Stomach smooth muscle (tissue), 2 donors: Measurements from ENCODE around the gene IPPK.
"Not testable (repeated sequence)": the region's sequence is repeated elsewhere in the genome, so short reads cannot be mapped to it uniquely, and the experiment has no call there.

Experiments used
- H3K27ac ChIP-seq: one replicate; pipeline ENCODE4 v1.7.0; 2013; ENCODE audit warnings: mild to moderate bottlenecking, low read length, inconsistent platforms
- H3K27me3 ChIP-seq, 2 donors: one replicate each; pipeline ENCODE4 v1.7.0; 2013; ENCODE audit warnings: low read length in 2 of 2; ENCODE audit not compliant: insufficient read depth in 2 of 2, control insufficient read depth in 1 of 2
- H3K36me3 ChIP-seq, 2 donors: one replicate each; pipeline ENCODE4 v1.7.0; 2013; ENCODE audit warnings: low read length in 2 of 2; ENCODE audit not compliant: control insufficient read depth in 2 of 2, insufficient read depth in 2 of 2
- H3K4me1 ChIP-seq: one replicate; pipeline ENCODE4 v1.7.0; 2013; ENCODE audit warnings: low read length; ENCODE audit not compliant: control insufficient read depth, insufficient read depth
- H3K4me3 ChIP-seq, 2 donors: one replicate each; pipeline ENCODE4 v1.7.0; 2013; ENCODE audit warnings: low read length in 2 of 2
- H3K9ac ChIP-seq, 2 donors: one replicate each; pipeline ENCODE4 v1.7.0; 2013; ENCODE audit warnings: low read length in 2 of 2, mild to moderate bottlenecking in 1 of 2
- H3K9me3 ChIP-seq, 2 donors: one replicate each; pipeline ENCODE4 v1.7.0; 2013; ENCODE audit warnings: low read length in 2 of 2; ENCODE audit not compliant: control insufficient read depth in 2 of 2
- donor health status: healthy.
- donor health status: Pancreatic carcinoma.

Gene IPPK

DNA sequence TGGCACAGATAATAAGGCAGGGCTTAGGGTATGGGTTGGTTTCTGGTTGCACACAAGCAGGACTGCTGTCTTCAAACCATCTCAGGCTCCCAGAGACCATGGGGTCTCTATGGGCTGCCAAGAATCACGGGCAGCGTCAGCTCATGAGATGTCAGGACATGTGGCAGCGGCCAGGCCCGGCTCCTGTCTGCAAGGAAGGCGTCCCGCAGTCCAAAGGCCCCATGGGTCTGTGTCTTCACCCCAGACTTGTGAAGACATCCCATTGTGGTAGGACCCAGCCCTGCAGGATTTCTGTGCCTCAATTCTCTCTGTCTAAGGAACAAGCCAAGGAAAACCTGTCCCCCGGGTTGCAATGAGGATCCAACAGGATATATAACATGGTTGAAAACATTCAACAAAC lies 32.6 kb downstream of the IPPK start:
- no peaks in the 10 kb centered on the region for H3K9me3 ChIP-seq
- peaks cover 12 to 56% of the 10 kb centered on the region in 2 donors for H3K36me3 ChIP-seq
- no peak overlapping the region for H3K9ac ChIP-seq
- H3K4me1 ChIP-seq = peaks cover 16% of the 10 kb centered on the region
- H3K27ac ChIP-seq = no peak overlapping the region
- H3K4me3 ChIP-seq = no peak overlapping the region
- no peaks in the 10 kb centered on the region for H3K27me3 ChIP-seq

DNA sequence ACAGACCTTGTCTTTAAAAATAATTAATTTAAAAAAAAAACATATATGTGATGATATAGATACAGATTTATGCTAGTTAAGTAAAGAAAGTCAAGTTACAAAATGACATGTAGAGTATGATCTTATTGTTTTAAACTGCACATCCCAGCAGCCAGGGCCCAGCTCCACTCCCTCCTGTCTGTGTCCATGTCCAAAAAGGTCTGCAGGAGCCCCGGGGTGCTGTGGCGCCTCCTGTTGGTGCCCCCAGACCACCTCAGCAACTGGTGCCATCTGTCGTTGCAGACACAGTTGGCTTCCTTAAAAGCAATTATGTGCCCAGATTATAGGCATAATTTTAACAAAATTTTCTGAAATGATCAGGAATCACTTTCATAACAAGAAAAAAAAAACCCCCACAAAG lies 33.3 kb downstream of the IPPK start:
- Histone ChIP-seq H3K27me3 (no peaks in the 10 kb centered on the region), H3K27ac (no peak overlapping the region), H3K4me1 (peaks cover 22% of the 10 kb centered on the region), H3K9me3 (no peaks in the 10 kb centered on the region), H3K36me3 (peaks cover 10 to 51% of the 10 kb centered on the region in 2 donors), H3K4me3 (no peak overlapping the region), H3K9ac (no peak overlapping the region)

DNA sequence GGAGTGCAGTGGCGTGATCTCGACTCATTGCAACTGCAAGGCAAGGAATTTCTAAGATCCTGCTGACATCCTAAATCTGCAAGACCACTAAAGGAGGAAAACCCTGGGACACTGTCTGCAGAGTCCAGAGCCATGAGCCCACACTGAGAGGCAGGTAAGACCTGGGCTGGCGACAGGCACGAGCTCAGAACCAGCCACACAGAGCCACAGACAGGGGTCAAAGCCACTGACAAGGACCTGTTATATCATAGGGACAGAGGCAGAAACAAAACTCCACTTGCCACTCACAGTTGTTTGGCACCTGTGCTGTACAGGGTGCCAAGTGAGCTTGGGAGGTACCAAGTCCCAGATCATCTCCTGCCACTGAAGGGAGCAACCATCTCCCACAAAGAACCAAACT lies 34.2 kb downstream of the IPPK start:
- H3K27ac ChIP-seq = no peak overlapping the region
- peaks cover 22% of the 10 kb centered on the region for H3K4me1 ChIP-seq
- H3K36me3 ChIP-seq = peaks cover 10 to 45% of the 10 kb centered on the region in 2 donors
- no peaks in the 10 kb centered on the region for H3K27me3 ChIP-seq
- H3K4me3 ChIP-seq = no peak overlapping the region
- H3K9me3 ChIP-seq = no peaks in the 10 kb centered on the region
- no peak overlapping the region for H3K9ac ChIP-seq

DNA sequence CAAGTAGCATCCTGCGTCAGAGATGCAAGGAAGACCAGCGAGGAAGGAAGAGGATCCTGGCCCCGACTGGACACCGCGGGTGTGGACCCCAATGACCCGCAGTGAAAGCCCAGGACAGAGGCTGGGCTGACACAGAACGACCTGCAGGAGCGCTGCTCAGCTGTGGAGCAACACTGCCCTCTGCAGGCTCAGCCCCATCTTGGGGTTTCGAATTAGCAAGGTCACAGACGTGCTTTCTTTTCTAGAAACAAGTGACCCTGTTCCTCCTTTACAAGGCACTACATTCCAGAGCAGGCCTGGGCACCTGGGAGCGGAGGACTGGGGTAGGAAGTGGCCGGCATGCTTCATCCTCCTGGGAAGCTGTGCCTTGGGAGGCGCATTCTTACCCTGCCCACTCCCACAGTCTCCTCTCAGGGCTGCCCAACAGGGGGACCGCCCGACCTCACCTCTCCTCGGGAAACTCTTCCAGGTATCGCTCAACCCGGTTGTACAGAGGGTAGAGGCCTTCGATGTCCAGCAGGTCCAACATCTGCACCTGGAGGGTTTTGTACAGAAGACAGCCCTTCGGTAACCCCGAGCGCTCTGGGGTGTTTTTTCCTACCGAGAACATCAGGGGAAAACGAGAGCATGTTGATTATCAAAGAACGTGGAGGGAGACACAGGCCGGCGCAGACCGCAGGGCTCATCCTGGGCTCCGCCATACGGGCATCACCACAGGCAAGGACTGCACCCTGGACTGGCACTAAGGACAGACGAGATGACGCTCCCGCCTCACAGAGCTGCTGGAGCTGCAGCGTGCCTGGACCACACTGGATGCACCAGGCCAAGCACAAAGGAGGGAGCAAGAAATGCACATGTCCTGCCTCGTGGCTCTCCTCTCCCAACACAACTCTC lies 35.0 kb downstream of the IPPK start:
- H3K9me3 ChIP-seq = no peaks in the 10 kb centered on the region
- H3K4me1 ChIP-seq = peaks cover 22% of the 10 kb centered on the region
- peak overlapping the region in 1 of 2 donors; percentile 60 for H3K9ac ChIP-seq
- peak overlapping the region; percentile 37 to 61 for H3K4me3 ChIP-seq
- peaks cover 8 to 41% of the 10 kb centered on the region in 2 donors for H3K36me3 ChIP-seq
- peak overlapping the region; percentile 41 for H3K27ac ChIP-seq
- no peaks in the 10 kb centered on the region for H3K27me3 ChIP-seq

DNA sequence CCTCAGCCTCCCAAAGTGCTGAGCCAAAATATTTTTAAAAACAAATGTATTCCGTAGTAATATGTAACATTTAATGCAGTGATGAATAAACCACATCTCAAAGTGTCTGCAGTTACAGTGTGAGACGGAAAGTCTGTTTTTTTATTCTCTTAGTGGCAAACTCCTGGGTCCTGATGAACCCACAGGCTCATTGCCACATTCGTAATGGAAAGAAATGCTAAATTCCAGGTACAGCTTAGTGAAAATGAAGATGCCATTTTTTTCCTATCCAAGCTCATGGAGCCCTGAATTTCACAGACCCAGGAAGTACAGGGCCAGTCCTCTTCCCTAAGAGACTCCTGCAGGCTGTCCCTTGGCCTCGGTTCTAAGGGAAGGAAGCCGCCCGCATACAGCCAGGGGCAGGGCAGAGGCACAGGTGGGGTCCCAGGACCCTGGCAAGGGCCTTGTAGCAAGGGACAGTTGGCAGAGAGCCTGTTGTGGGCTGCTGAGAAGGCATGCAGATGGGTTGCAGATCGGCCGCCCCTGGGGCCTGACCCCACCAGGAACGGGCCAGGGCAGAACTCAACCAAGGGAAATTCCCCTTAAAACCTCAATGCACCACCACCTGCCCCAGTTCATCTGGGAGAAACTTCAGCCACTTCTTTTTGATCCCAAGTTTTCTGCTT lies 36.2 kb downstream of the IPPK start:
- Histone ChIP-seq H3K9me3 (no peaks in the 10 kb centered on the region), H3K27me3 (no peaks in the 10 kb centered on the region), H3K27ac (peak overlapping the region; percentile 41), H3K9ac (peak overlapping the region in 1 of 2 donors; percentile 60), H3K4me3 (peak overlapping the region in 1 of 2 donors; percentile 61), H3K36me3 (peaks cover 8 to 40% of the 10 kb centered on the region in 2 donors), H3K4me1 (peaks cover 22% of the 10 kb centered on the region)

DNA sequence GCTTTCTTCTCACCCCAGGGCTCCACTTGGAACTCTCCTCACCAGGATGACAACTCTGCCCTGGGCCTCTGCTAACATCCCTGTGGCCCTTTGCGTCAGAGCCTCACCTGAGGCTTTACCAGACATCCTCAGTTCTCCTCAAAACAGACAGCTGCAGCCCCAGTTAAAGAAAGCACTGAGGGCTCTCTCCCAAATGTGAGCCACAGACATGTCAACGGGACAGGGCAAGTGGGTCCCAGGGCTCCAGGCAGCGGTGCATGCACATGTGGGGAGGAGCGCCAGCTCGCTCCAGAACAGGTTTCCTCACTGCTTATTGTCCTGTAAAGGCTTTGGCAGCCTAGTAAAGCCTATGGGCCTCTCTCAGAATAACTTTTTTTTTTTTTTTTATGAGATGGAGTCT lies 37.3 kb downstream of the IPPK start:
- Histone ChIP-seq H3K4me3 (no peak overlapping the region), H3K27me3 (no peaks in the 10 kb centered on the region), H3K9me3 (no peaks in the 10 kb centered on the region), H3K9ac (no peak overlapping the region), H3K36me3 (peaks cover 8 to 30% of the 10 kb centered on the region in 2 donors), H3K4me1 (peaks cover 22% of the 10 kb centered on the region), H3K27ac (peak overlapping the region; percentile 49)

DNA sequence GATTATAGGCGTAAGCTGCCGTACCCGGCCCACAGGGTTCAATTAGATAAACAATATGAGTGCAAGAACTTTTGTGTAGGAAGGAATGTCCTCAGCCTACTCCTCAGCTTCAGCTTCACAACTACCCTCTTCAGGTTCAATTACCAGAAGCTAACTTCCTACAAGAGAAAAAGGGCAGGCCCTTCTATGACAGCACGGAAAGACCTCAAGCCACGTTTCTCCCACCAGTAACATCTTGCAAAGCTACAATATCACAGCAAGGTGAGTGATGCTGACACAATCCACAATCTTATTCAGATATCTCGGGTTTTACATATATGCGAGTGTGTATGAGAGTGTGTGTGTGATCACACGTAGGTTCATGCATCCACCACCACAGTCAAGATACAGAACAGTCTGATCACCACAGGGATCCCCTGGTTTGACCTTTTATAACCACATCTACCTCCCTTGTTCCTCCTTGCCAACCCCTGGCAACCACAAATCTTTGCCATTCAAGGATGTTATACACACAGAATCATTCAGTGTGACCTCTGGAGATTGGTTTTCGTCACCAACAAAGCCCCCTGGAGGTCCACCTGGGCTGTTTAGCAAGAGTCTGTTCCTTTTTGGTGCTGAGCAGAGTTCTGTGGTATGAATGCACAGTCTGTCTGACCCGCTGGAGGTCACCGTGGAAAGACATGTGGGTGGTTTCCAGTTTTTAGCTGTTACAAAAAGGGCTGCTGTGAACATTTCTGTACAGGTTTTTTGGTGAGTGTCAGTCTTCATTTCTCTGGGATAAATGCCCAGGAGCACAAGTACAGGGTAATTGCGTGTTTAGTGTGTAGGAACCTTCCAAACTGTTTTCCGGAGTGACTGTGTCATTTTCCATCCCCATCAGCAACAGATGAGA lies 38.2 kb downstream of the IPPK start:
- H3K4me1 ChIP-seq = peaks cover 22% of the 10 kb centered on the region
- no peaks in the 10 kb centered on the region for H3K27me3 ChIP-seq
- no peak overlapping the region for H3K9ac ChIP-seq
- peak overlapping the region in 1 of 2 donors; percentile 26 for H3K4me3 ChIP-seq
- H3K36me3 ChIP-seq = peaks cover 8 to 23% of the 10 kb centered on the region in 2 donors
- peak overlapping the region; percentile 49 for H3K27ac ChIP-seq
- no peaks in the 10 kb centered on the region for H3K9me3 ChIP-seq

DNA sequence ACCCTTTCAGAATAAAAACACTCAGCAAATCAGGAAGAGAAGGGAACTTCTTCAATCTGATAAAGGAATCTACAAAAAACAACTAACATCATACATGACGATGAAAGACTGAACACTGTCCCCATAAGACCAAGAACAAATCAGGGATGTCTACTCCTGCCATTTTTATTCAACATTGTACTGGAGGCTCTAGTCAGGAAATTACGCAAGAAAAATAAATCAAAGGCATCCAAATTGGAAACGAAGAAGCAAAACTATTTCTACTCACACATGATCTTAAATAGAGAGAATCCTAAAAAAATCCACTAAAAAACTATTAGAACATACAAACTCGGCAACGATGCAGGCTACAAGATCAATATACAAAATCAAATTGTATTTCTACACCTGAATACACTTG lies 42.3 kb downstream of the IPPK start:
- Histone ChIP-seq H3K27me3 (no peaks in the 10 kb centered on the region), H3K4me1 (peaks cover 7% of the 10 kb centered on the region), H3K27ac (no peak overlapping the region), H3K4me3 (no peak overlapping the region), H3K9ac (no peak overlapping the region), H3K9me3 (no peaks in the 10 kb centered on the region), H3K36me3 (peaks cover 5 to 13% of the 10 kb centered on the region in 2 donors)

DNA sequence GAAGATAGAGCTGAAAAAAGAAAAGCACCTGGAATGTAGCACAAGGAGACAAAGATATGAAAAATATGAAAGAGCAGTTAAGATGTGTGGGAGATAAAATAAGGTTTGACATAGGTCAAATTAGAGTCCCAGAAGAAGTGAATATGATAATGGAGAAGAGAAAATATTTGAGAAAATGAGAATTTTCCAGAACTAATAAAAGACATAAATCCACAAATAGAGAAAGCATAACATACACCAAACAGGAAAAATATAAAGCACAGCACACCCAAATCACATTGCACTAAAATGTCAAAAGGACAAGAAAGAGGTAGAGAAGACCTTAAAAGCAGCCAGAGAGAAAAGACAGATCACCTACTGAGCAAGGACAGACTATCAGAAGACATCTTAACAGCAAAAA lies 43.4 kb downstream of the IPPK start:
- Histone ChIP-seq H3K27me3 (no peaks in the 10 kb centered on the region), H3K36me3 (peaks cover 5 to 10% of the 10 kb centered on the region in 2 donors), H3K9ac (no peak overlapping the region), H3K4me1 (no peaks in the 10 kb centered on the region), H3K4me3 (no peak overlapping the region), H3K27ac (no peak overlapping the region), H3K9me3 (no peaks in the 10 kb centered on the region)

DNA sequence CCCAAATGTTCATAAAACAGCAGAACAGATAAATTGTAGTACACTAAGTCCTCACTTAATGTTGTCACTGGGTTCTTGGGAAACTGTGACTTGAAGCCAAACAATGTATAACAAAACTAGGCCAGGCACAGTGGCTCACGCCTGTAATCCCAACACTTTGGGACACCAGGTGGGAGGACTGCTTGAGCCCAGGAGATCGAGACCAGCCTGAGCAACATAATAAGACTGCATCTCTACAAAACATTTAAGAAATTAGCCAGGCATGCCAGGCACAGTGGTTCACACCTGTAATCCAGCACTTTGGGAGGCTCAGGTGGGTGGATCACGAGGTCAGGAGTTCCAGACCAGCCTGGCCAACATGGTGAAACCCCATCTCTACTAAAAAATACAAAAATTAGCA lies 46.0 kb downstream of the IPPK start:
- peaks cover 16% of the 10 kb centered on the region for H3K4me1 ChIP-seq
- H3K4me3 ChIP-seq, H3K36me3 ChIP-seq, H3K27me3 ChIP-seq, H3K27ac ChIP-seq, H3K9ac ChIP-seq, H3K9me3 ChIP-seq: not testable (repeated sequence)
